ENCODE measurements around the gene AQP4. TPM values are rescaled to one million over a fixed set of nuclear protein-coding genes. Genes with fewer than 3 reads are reported as not detected.
A peak's percentile ranks its signal among the peaks of the same experiment; 100 is the strongest.

Gene AQP4
- total RNA-seq, 1 donor from 2014 or later: 0.05 TPM

- Mint-ChIP-seq H3K27me3 (ENCODE audit: unreplicated experiment) (no peaks in the 10 kb centered on the region), H3K9me3 (ENCODE audit: unreplicated experiment) (no peaks in the 10 kb centered on the region), H3K27ac (ENCODE audit: unreplicated experiment) (no peak overlapping the region), H3K36me3 (ENCODE audit: low read depth, unreplicated experiment) (no peaks in the 10 kb centered on the region), H3K4me3 (ENCODE audit: unreplicated experiment) (peak overlapping the region; percentile 54), H3K4me1 (ENCODE audit: unreplicated experiment) (peaks cover 4% of the 10 kb centered on the region)
- no peak for DNase-seq (ENCODE audit: low spot score)
- TF ChIP-seq, protein P1, sequence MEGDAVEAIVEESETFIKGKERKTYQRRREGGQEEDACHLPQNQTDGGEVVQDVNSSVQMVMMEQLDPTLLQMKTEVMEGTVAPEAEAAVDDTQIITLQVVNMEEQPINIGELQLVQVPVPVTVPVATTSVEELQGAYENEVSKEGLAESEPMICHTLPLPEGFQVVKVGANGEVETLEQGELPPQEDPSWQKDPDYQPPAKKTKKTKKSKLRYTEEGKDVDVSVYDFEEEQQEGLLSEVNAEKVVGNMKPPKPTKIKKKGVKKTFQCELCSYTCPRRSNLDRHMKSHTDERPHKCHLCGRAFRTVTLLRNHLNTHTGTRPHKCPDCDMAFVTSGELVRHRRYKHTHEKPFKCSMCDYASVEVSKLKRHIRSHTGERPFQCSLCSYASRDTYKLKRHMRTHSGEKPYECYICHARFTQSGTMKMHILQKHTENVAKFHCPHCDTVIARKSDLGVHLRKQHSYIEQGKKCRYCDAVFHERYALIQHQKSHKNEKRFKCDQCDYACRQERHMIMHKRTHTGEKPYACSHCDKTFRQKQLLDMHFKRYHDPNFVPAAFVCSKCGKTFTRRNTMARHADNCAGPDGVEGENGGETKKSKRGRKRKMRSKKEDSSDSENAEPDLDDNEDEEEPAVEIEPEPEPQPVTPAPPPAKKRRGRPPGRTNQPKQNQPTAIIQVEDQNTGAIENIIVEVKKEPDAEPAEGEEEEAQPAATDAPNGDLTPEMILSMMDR (IDR thresholded peaks at IDR 0.05; ENCODE audit: unreplicated experiment): no peak
These were observed 1.5 kb downstream of the AQP4 start for GRCh38 chr18:26863921-26864497.

DNA sequence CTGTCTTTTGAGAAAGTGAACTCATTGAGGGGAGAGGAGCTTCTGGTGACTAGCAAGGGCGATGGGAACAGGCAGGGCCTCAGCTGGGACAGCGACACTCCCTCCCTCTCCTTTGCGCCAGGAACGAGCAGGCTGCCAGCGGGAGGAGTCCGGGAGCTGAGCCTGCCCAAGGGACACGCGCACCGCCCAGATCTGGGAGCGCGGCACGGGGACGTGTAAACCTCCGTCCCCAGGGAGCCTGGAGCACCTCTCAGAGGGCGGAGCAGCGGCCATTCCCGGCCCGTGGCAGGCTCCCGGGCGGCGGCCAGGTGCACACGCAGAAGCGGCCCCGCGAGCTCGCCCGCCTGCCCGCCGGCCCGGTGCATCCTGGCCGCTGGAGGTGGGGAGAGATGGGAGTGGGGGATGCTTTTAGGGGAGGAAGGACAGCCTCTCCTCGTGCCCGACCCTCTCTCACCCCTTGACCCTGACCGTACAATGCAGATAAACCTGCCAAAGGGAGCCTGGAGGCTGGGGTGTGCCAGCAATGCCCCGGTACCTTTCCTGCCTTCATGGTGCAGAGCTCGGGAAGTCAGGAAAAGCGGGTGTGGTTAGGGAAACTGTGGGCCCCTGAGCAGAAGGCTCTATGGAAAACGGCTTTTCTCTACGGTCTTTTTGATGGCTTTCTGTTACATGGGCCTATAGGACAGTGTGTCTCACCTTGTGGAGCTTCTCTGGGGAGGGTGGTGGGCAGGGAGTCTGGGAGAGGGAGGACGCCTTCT lies 2.2 kb downstream of the AQP4 start:
- Mint-ChIP-seq H3K27ac (ENCODE audit: unreplicated experiment) (no peak overlapping the region), H3K4me3 (ENCODE audit: unreplicated experiment) (peak overlapping the region; percentile 88), H3K4me1 (ENCODE audit: unreplicated experiment) (peaks cover 4% of the 10 kb centered on the region), H3K27me3 (ENCODE audit: unreplicated experiment) (no peaks in the 10 kb centered on the region), H3K9me3 (ENCODE audit: unreplicated experiment) (no peaks in the 10 kb centered on the region), H3K36me3 (ENCODE audit: low read depth, unreplicated experiment) (no peaks in the 10 kb centered on the region)
- peak; percentile 36 for DNase-seq (ENCODE audit: low spot score)
- TF ChIP-seq, protein P1 (IDR thresholded peaks at IDR 0.05; ENCODE audit: unreplicated experiment): no peak

- no peaks in the 10 kb centered on the region for H3K9me3 Mint-ChIP-seq (ENCODE audit: unreplicated experiment)
- H3K4me3 Mint-ChIP-seq (ENCODE audit: unreplicated experiment): no peak overlapping the region
- H3K27me3 Mint-ChIP-seq (ENCODE audit: unreplicated experiment): no peaks in the 10 kb centered on the region
- TF ChIP-seq, protein P1 (IDR thresholded peaks at IDR 0.05; ENCODE audit: unreplicated experiment): no peak
- no peaks in the 10 kb centered on the region for H3K36me3 Mint-ChIP-seq (ENCODE audit: low read depth, unreplicated experiment)
- peaks cover 4% of the 10 kb centered on the region for H3K4me1 Mint-ChIP-seq (ENCODE audit: unreplicated experiment)
- no peak for DNase-seq (ENCODE audit: low spot score)
- H3K27ac Mint-ChIP-seq (ENCODE audit: unreplicated experiment): no peak overlapping the region
These were observed 3.4 kb downstream of the AQP4 start for GRCh38 chr18:26862084-26862483.

DNA sequence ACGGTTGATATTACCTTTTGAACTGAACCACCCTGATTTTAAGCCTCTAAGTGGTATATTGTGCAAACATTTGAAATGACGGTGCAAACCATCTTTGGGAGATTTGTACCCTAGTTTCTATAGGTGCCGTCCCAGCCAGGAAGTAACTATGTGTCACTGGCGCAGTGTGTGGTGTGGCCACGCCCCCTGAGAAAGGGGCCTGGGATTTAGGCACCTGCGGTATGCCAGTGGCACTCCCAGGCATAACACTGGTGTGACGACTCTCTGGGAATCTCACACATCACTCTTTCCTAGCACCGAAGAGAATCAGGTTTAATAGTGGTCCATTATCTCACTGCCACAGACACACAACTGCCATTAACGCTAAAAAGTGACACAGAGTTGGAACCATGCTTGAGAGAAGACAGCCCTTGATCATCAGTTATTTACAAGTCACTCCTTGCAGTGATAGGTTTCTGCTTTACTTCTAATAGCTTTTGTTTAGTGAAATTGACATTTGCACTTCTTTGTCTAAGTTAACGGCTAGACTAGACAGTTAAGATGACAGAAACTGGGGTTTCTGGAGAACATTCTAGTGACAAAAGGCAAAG lies 11.1 kb downstream of the AQP4 start:
- no peaks in the 10 kb centered on the region for H3K27me3 Mint-ChIP-seq (ENCODE audit: unreplicated experiment)
- H3K36me3 Mint-ChIP-seq (ENCODE audit: low read depth, unreplicated experiment): no peaks in the 10 kb centered on the region
- DNase-seq (ENCODE audit: low spot score): no peak
- TF ChIP-seq, protein P1 (IDR thresholded peaks at IDR 0.05; ENCODE audit: unreplicated experiment): no peak
- no peaks in the 10 kb centered on the region for H3K4me1 Mint-ChIP-seq (ENCODE audit: unreplicated experiment)
- H3K9me3 Mint-ChIP-seq (ENCODE audit: unreplicated experiment): no peaks in the 10 kb centered on the region
- H3K4me3 Mint-ChIP-seq (ENCODE audit: unreplicated experiment): no peak overlapping the region
- no peak overlapping the region for H3K27ac Mint-ChIP-seq (ENCODE audit: unreplicated experiment)

GRCh38 chr18:26853401-26853800 lies 12.1 kb downstream of the AQP4 start:
- Mint-ChIP-seq H3K4me1 (ENCODE audit: unreplicated experiment) (no peaks in the 10 kb centered on the region), H3K27ac (ENCODE audit: unreplicated experiment) (no peak overlapping the region)

More at GRCh38 chr18:26853401-26853800, 12.1 kb downstream of the AQP4 start:
- H3K27me3 Mint-ChIP-seq (ENCODE audit: unreplicated experiment): no peaks in the 10 kb centered on the region
- TF ChIP-seq, protein P1 (IDR thresholded peaks at IDR 0.05; ENCODE audit: unreplicated experiment): no peak
- no peak for DNase-seq (ENCODE audit: low spot score)
- no peaks in the 10 kb centered on the region for H3K9me3 Mint-ChIP-seq (ENCODE audit: unreplicated experiment)
- H3K4me3 Mint-ChIP-seq (ENCODE audit: unreplicated experiment): no peak overlapping the region
- H3K36me3 Mint-ChIP-seq (ENCODE audit: low read depth, unreplicated experiment): no peaks in the 10 kb centered on the region

All from endothelial cell (in vitro differentiated cells).